Measurements from ENCODE around the gene DDX47.

GRCh38 chr12:12811343-12811742 lies 1.8 kb upstream of the DDX47 start:
- TF ChIP-seq, protein P1, sequence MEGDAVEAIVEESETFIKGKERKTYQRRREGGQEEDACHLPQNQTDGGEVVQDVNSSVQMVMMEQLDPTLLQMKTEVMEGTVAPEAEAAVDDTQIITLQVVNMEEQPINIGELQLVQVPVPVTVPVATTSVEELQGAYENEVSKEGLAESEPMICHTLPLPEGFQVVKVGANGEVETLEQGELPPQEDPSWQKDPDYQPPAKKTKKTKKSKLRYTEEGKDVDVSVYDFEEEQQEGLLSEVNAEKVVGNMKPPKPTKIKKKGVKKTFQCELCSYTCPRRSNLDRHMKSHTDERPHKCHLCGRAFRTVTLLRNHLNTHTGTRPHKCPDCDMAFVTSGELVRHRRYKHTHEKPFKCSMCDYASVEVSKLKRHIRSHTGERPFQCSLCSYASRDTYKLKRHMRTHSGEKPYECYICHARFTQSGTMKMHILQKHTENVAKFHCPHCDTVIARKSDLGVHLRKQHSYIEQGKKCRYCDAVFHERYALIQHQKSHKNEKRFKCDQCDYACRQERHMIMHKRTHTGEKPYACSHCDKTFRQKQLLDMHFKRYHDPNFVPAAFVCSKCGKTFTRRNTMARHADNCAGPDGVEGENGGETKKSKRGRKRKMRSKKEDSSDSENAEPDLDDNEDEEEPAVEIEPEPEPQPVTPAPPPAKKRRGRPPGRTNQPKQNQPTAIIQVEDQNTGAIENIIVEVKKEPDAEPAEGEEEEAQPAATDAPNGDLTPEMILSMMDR (IDR thresholded peaks at IDR 0.05) = no peak
- TF ChIP-seq EZH2 (IDR thresholded peaks at IDR 0.05; ENCODE audit: borderline replicate concordance, insufficient read depth, low read depth, low read length, poor library complexity, severe bottlenecking) = no peak

Measured in B cell (primary cell).